ENCODE data around the gene CORO2A.
"Not testable (repeated sequence)": the region's sequence is repeated elsewhere in the genome, so short reads cannot be mapped to it uniquely, and the experiment has no call there.

The CORO2A gene

DNA sequence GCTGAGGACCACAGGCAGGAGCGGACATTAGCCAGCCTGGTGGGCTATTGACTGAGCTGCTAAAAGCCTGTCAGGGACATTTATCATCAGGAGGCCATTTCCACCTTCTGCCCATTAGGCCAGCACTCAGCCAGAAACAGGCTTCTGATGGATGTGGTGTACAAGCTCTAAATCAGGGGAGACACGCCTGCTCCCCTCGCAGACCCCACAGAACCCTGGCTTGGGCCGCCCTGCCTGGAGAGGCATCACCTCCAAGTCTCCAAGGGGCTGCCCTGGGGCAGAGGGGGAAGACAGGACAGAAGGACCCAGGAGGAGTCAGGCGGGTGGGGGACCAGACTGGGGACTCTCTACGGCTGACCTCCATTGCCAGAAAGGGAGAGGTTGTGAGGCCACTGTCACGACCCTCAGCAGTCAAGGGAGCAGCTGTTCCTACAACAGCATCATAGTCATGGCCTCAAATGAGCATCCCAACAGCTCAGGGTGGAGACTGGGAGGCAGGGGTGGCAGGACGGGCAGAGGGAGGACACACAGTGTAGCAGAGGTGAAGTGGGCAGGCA, 49.4 kb downstream of the CORO2A start:
- DNase-seq (ENCODE audit: low read depth in 2 of 3, low spot score in 2 of 3): no peak

DNA sequence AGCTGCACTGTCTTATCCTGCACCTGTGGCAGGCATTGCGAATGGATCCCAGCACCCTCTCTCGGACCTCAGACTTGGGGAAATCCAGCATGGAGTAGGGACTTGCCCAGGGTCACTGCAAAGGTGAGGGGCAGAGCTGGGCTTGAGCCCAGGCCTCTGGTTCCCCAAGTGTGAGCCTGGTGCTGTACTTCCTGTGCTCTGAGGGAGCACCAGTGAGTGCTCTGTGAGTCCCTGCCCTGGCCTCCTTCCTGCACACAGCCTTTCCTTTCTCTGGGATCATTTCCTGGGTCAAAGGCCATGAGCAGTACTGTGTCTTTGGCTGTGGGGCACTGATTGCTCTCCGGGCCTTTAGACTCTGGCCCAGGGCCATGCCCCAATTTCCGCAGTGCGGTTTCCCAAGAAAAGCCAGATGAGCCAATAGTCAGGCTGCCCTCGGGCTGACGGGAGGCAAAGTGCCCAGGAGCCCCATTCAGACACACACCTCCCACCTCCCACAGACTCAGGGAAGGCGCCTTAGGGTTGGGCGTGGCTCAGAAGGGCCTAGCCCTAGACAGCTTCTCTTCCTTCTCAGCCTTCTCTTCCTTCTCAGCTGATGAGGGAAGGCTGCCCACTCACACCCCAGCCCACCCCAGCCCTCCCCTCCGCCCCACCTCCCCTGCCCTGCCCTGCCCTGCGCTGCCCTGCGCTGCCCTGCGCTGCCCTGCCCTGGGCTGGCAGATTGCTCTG, 50.1 kb downstream of the CORO2A start:
- no peak for DNase-seq (ENCODE audit: low read depth in 2 of 3, low spot score in 2 of 3)

DNA sequence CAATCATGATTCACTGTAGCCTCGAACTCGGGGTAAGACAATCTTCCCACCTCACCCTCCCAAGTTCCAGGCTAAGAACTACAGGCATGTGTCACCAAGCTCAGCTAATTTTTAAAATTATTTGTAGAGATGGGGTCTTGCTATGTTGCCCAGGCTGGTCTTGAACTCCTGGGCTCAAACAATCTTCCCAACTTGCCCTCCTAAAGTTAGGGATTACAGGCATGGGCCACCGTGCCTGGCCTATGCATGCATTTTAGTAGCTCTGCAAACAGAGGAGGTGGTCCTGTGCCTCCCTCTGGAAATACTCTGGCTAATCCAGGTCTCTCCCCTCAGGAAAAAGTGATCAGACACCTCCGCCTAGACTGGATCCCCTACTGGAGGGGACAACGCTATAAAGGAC, 51.9 kb downstream of the CORO2A start:
- no peak for DNase-seq (ENCODE audit: low read depth in 2 of 3, low spot score in 2 of 3)

DNA sequence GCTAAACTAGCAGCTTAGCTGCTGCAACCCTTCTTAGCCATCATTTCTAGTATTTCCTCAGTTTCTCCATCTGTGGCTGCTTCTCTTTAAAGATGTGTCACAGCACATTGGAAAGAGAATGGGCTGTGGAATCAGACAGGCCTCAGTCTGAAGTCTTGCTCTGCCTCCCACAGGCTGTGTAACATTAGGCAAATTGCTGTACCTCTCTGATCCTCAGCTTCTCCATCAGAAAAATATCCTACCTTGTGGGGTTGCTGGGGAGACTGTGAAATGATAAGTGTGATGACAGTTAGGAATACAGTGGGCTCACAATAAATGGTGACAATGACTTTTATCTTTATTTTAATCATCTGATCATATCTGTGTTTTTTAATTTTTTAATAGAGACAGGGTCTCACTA, 55.9 kb downstream of the CORO2A start:
- DNase-seq (ENCODE audit: low read depth in 2 of 3, low spot score in 2 of 3): no peak

DNA sequence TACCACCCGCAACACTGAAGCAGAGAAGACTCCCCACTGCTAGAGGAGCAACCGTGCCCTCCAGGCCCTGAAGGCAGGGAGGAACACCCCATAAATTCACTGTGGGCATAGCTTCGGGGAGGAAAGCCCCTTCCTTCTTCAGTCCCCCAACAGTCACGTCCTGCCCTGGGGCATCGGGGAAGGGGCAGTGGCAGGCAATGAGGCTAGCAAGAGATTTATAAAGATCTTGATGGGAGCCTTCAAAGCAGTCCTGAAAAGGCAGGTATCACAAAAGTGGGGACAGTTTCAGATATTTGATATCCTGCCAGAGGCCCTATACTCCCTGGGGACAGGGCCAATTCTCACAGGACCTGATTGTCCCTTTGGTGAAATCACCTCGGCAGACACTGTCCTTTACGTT, 56.5 kb downstream of the CORO2A start:
- DNase-seq (ENCODE audit: low read depth in 2 of 3, low spot score in 2 of 3): no peak

DNA sequence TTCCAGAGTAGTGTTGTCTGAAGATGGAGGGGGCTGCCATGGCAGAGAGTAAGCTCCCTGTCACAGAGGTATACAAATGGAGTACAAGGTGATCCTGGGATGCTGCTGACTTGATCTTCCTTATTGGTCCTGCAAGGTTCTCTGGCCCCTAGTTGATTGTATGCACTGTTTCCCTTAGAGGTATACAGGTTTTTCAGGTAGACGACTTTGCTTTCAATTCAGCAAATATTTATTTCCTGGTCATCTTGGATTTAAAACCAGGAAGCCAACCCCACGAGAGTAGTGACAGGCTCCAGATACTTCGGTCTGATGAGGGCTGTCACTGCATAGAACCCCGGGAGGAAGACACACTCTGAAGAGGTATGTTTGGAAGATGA, 56.9 kb downstream of the CORO2A start:
- no peak for DNase-seq (ENCODE audit: low read depth in 2 of 3, low spot score in 2 of 3)

DNA sequence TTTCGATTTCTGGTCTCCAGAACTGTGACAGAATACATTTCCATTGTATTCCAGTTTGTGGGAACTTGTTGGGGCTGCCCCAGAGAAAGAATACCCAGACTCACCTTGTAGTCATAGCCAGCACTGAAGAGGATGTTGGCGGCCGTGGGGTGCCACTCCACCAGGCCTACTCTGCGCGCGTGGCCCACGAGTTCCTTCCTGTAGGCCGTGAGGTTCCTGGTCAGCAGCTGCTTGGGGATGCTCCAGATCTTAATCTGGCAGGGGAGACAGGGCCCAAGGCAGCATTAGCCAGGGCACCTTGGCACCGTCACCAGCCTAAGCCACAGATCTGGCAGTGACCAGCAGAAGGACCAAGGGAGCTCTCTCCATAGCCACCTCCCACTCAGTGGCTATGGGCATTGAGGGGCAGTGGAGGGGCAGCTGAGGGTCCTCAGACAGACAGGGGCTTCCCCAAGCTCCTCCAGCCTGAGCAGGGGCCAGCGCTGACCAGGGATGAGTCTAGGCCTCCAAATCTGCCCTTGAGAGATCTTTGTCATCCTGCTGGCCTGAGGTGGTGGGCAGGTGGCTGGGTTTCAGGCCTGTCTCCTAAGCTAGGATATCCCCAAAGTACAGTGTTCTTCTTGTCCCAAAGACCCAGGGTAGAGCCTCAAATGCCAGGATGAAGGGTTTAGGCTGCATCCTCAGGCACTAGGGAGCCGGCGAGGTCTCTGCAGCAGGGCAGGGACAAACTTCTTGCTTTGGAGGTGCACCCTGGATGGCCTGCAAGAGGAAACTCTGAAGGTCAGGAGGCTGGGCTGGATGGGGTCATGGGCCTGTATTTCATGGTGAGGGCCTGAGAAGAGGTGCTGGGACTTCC, 57.5 kb downstream of the CORO2A start:
- no peak for DNase-seq (ENCODE audit: low read depth in 2 of 3, low spot score in 2 of 3)

DNA sequence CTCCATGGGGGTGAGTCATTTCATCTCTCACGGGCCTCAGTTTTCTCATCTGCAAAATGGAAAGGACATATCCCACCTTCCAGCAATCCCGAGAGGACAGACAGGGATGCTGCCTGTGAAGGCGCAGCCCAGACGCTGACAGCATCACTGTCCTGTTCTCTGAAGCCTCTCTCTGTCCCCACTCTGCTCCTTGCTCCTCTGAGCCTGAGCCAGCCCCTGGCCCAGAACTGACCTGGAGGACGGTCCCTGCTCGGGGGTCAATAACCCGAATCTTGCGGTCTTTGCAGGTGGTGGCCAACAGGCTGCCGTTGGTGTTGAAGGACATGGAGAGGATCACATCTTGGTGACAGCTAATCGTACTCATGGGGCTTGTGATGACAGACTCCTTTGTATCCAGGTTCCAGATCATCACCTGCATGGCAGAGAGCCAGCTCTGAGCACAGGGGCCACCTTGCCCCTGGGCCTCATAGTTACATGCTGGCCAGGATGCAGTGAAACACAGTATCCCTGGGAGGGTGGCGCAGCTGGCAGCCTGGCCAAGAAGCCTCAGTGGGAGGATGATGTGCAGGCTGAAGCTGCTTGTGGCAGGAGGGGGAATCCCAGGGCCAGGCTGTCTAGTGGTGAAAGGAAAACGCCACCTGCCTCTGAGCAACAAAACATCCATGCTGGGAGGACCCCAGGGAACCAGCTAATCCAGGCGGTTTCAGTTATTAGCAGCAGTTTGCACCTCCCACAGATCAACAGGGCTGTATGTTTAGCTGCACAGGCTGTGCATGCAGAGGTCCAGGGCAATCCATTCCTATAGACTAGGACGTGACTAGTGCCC, 59.4 kb downstream of the CORO2A start:
- DNase-seq (ENCODE audit: low read depth in 2 of 3, low spot score in 2 of 3): no peak

DNA sequence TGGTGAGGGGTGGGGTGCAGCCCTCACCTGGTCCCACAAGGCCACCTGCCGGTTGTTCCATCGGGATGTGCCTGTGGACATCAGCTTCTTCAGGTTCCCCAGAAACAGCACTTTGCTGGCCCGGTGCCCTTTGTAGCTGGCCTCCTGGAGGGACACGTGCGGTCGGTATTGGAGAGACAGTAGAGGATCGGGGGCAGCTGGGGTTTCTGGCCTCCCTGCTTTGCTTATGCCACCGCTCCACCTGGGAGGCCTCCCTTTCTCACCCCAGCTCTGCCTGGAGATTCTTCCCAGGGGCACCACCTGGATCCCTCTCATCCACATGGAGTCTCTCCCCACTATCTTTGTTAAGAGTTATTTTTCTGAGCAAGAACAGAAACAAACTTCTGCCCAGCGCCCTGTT, 60.3 kb downstream of the CORO2A start:
- DNase-seq (ENCODE audit: low read depth in 2 of 3, low spot score in 2 of 3): no peak

DNA sequence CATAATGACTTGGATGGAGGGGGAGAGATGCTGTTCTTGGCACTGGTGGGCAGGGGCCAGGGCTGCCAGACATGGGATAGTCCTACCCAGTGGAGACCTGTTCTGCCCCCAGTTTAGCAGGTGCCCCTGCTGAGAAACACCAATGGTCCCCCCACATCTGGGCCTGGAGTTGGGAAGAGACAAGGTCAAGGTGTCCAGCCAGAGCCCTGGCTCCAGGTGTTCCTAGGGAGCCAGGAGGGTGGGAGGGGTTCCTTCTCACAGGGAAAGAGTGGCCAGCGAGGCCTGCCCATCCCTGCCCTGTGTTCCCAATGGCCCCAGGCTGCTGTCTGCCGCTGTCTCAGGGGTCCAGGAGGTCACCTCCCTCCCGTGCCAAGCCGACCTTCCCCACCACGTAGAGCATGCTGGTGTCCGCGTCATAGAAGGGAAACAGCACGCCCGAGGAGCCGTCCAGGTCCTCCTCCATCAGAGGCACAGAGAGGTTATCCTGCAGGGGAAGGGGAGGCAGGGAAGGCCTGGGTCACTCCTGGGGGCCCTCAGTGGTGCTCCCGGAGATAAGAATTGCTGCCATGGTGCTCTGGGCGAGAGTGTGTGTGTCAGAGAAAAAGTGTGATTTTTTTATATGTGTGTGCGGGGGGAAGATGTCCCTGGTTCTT, 61.7 kb downstream of the CORO2A start:
- DNase-seq (ENCODE audit: low read depth in 2 of 3, low spot score in 2 of 3): no peak

DNA sequence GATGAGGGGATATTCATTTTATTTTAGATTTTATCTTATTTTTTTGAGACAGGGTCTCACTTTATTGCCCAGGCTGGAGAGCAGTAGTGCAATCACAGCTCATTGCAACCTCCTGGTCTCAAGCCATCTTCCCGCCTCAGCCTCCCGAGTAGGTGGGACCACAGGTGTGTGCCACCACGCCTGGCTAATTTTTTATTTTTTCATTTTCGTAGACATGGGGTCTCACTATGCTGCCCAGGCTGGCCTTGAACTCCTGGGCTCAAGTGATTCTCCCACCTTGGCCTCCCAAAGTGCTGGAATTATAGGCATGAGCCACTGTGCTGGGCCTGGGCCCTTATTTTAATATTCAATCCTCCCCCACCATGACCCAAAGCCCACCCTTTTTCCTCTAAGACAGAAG, 62.4 kb downstream of the CORO2A start:
- DNase-seq (ENCODE audit: low read depth in 2 of 3, low spot score in 2 of 3): not testable (repeated sequence)

DNA sequence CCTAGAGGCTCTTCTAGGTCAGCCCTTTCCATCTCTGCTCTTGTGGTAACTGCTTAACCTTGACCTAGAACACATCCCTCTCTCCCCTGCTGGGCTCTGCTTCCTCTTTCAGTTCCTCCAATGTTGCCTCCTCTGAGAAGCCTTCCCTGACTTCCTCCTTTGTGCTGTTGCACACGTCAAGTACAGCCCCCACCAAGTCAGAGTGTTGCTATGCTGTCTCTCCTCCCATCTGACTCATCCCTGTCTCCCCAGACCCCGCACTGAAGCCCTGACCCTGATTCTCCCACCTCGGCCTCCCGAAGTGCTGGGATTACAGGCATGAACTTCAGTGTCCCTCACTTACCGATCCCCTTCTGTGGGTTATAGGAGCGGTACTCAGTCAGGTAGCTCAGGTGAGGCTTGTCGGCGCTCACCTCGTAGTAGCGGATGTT, 63.0 kb downstream of the CORO2A start:
- no peak for DNase-seq (ENCODE audit: low read depth in 2 of 3, low spot score in 2 of 3)

DNA sequence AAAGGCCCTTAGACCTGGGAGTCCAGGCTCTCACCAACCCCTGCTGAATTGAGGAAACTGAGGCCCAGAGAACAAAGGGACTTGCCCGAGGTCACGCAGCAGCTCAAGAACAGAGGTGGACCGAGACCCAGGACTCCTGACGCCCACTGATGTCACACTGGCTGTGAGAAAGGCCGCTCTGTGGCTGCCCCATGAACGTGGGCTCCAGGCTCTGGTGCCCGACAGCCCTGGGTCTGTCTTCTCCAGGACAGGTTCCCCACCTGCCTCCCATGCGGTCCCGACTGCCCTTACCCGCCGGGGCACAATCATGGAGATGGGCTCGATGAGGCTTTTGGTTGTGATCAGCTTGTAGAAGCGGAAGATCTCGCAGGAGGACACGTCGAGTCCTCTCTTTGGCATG, 64.1 kb downstream of the CORO2A start:
- DNase-seq (ENCODE audit: low read depth in 2 of 3, low spot score in 2 of 3): no peak

DNA sequence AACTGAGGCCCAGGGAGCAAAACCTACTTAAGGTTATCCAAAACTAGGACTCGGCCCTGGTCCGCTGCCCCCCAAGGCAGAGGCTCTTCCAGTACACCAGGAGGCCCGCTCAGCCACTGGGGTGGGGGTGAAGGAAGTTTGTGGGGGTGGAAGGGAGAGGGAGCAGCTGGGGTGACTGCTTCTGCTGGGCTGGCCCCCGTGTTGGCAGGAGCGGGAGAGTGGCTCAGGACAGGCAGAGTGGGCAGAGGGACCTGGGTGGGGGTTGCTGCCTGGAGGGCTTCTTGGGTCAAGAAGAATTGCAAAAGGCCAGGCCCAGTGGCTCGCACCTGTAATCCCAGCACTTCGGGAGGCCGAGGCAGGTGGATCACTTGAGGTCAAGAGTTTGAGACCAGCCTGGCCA, 65.2 kb downstream of the CORO2A start:
- no peak for DNase-seq (ENCODE audit: low read depth in 2 of 3, low spot score in 2 of 3)

DNA sequence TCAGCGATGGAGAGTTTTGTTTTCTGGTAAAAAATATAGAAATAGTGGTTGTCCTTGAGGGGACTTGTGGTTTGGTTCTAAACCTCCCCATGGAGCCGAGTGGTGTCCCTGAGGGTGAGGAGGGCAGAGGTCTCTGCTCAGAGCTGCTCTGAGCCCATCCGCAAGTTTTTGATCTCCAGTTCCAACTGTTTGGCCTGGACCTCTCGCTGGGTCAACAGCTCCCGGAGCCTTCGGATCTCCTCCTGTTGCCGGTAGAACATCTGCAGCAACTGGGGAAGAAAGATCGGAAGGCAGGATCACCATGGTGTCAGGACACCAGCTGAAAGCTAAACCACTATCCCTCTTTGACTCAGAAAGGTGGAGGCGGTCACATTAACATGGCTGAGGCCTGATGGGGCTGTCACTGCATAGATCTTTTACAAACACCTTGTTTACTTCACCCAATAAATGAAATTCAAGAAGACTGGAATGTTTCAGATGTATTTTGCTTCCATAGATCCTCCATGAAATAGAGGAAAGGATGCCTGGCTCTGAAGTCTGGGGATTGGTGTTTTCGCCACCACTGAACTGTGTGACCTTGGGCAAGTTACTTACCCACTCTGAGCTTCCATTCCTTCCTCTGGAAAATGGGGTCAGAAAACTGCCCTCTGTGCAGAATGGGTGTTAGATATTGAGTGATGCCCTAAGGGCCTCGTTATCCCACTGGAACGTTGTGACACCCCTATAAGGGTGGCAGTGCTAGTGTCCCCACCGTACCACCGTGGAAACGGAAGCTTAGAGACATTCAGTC, 67.6 kb downstream of the CORO2A start:
- no peak for DNase-seq (ENCODE audit: low read depth in 2 of 3, low spot score in 2 of 3)

DNA sequence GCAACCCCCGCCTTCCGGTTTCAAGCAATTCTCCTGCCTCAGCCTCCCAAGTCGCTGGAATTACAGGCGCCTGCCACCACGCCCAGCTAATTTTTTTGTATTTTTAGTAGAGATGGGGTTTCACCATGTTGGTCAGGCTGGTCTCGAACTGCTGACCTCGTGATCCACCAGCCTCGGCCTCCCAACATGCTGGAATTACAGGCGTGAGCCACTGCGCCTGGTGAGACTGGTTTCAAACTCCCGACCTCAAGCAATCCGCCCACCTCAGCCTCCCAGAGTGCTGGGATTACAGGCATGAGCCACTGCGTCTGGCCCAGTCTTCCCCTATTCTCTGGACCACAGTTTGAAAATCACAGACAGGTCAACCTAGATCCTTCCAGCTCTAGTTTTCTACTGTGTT, 68.3 kb downstream of the CORO2A start:
- DNase-seq (ENCODE audit: low read depth in 2 of 3, low spot score in 2 of 3): not testable (repeated sequence)

DNA sequence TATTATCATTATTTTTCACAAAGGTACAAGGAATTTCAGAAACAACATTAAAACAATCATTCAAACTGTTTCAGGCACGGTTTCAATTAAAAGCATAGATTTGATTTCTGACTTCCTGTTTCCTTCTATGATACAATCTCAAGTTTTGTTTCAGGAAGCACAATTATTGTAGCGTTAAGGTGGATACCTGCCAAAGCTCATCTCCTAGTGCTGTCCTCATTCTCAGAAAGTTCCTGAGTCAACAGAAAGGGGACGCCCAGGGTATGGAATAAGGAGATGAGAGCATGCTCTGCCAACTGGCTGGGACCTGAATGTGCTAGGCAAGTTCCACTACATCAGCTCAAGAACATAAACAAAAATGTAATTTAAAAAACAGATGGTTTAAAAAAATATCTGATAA, 71.4 kb downstream of the CORO2A start:
- DNase-seq (ENCODE audit: low read depth in 2 of 3, low spot score in 2 of 3): no peak

DNA sequence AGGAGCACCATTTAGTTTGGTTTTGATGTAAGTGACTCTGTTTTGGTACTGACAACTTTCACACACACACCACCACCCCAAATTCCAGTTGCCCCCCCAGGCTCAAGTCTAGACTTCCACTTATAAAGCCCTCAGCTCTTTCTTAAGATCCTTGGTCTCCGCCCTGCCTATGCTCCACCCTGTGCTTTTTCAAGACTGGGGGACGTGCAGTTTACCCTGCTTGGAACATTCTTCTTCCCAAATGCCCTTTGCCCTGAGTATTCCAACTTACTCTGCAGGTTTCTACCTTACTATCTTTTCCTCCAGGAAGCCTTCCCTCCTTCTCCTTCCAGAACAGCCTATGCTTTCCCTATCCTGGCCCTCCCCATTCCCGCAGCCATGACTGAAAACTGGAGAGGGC, 72.0 kb downstream of the CORO2A start:
- DNase-seq (ENCODE audit: low read depth in 2 of 3, low spot score in 2 of 3): no peak

DNA sequence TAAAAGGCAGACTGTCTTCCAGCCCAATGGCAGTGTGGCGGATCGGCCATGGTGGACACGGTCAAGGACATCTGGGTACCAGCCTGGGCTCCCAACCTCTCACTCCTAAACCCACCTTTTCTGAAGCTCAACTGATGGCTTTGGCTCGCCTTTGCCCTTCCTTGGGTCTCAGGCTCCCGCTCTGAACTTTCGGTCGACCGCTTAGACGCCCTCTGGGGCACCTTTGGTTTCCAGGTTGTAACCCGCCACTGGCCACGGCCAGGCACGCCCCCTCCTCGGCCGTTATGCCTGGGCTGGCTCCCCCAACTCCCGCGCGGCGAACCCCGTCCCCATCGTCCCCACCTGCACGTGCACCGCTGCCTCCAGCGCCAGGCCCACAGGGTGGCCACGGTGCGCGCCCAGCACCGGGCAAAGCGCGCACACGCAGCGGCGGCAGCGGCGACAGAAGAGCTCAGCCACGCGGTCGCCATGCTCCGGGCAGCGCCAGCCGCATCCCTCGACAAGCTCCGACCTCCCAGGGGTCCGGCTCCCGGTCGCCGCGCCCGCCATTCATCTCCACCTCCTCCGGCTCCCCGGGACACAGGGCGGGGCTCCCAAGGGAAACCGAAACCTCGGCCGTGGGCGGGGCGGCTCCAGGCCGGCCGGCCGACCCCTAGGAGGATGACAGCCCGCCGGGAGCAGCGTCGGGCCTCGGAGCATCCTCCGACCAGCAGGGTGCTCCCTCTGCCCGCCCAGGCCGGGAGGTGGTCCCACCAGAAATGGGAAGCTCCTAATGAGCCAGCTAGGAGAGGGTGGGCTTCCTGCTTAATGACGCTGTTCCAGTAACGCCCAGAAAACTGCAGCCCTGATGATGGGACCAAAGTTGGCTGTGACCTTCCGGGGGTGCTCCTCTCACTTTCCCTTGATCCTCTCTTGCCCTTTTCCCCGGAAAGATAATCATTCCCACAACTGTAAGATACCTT, 73.5 kb downstream of the CORO2A start, which contains the start of gene TRIM14:
TRIM14 (minus strand) TSS at position 583 of the 962 bp plus-strand sequence; CDS start at position 549, 34 bp downstream.
- DNase-seq (ENCODE audit: low read depth in 2 of 3, low spot score in 2 of 3): peak; percentile 29 to 46 (median 45)

Data from activated CD8-positive, alpha-beta memory T cell treated with anti-CD3 and anti-CD28 coated beads for 48 hours (primary cell).